H1 (cell line): ENCODE measurements around the gene CELF5.

Source experiments
- CREB1 ChIP-seq: IDR thresholded peaks from 2 replicates; pipeline ENCODE4 v1.6.1; 2012; ENCODE audit warnings: inconsistent platforms
- CTCF ChIP-seq, 3 experiments: IDR thresholded peaks; 1 replicate in 2 of 3; 2 replicates in 1 of 3; pipeline versions ENCODE4 v1.5.1 to v1.6.1; 2011; ENCODE audit warnings: low read length in 3 of 3, mild to moderate bottlenecking in 3 of 3, inconsistent platforms in 2 of 3, low read depth in 1 of 3, moderate library complexity in 1 of 3; ENCODE audit not compliant: insufficient read depth in 1 of 3; ENCODE audit errors: control extremely low read depth in 1 of 3
- EP300 ChIP-seq, 2 experiments: IDR thresholded peaks; 1 replicate in 1 of 2; 2 replicates in 1 of 2; pipeline ENCODE4 v1.6.1; 2011 to 2012; ENCODE audit warnings: low read depth in 2 of 2, low read length in 2 of 2, mild to moderate bottlenecking in 2 of 2, borderline replicate concordance in 1 of 2, inconsistent platforms in 1 of 2, moderate library complexity in 1 of 2
- HDAC2 ChIP-seq, 2 experiments: fragments of 300-600 bp in 1 of 2; sonication (generic) in 1 of 2; IDR thresholded peaks; 2 replicates each; pipeline ENCODE4 v1.6.1; 2011 to 2012; ENCODE audit warnings: low read depth in 2 of 2, low read length in 2 of 2, mild to moderate bottlenecking in 2 of 2, moderate library complexity in 2 of 2, borderline replicate concordance in 1 of 2, inconsistent platforms in 1 of 2
- HDAC6 ChIP-seq: IDR thresholded peaks from one replicate; pipeline ENCODE4 v1.7.1; 2012; ENCODE audit warnings: low read depth, mild to moderate bottlenecking, inconsistent platforms, low read length, moderate library complexity
- NRF1 ChIP-seq: IDR thresholded peaks from 2 replicates; pipeline ENCODE4 v1.6.1; 2011; ENCODE audit warnings: mild to moderate bottlenecking, low read depth, low read length, improper control_type of control experiment
- PHF8 ChIP-seq: fragments of 200-600 bp; sonication (generic); conservative IDR thresholded peaks from 2 replicates; pipeline ENCODE4 v1.7.1; 2012; ENCODE audit warnings: low read depth, mild to moderate bottlenecking, inconsistent platforms, low read length, moderate library complexity
- POLR2A ChIP-seq, 2 experiments: IDR thresholded peaks; 1 replicate in 1 of 2; 2 replicates in 1 of 2; pipeline ENCODE4 v1.6.1; 2011; ENCODE audit warnings: low read depth in 2 of 2, low read length in 2 of 2, mild to moderate bottlenecking in 2 of 2; ENCODE audit errors: control extremely low read depth in 1 of 2
- POU5F1 ChIP-seq: IDR thresholded peaks from 2 replicates; pipeline ENCODE4 v1.6.1; 2011; ENCODE audit warnings: low read depth, mild to moderate bottlenecking, low read length, moderate library complexity

- TF ChIP-seq POU5F1 (no peak), HDAC6 (no peak), HDAC2 (IDR thresholded peaks at IDR 0.05; ENCODE audit: borderline replicate concordance in 1 of 2, low read depth in 2 of 2, low read length in 2 of 2) (no peak), POLR2A (IDR thresholded peaks at IDR 0.05; ENCODE audit: control extremely low read depth in 1 of 2, low read depth in 2 of 2, low read length in 2 of 2) (no peak), CTCF (IDR thresholded peaks at IDR 0.05; ENCODE audit: control extremely low read depth in 1 of 3, insufficient read depth in 1 of 3, low read depth in 1 of 3, low read length in 3 of 3) (no peak), PHF8 (no peak), NRF1 (no peak), EP300 (IDR thresholded peaks at IDR 0.05; ENCODE audit: borderline replicate concordance in 1 of 2, low read depth in 2 of 2, low read length in 2 of 2) (no peak), CREB1 (no peak)
Measured at GRCh38 chr19:3333662-3334061, 109.2 kb downstream of the CELF5 start.
